ENCODE data around the gene SLC25A25.
"Not testable (repeated sequence)": the region's sequence is repeated elsewhere in the genome, so short reads cannot be mapped to it uniquely, and the experiment has no call there.

The SLC25A25 gene

GRCh38 chr9:128098297-128099230 is 30.5 kb downstream of the SLC25A25 start:
- peak; percentile 98 for DNase-seq

DNA sequence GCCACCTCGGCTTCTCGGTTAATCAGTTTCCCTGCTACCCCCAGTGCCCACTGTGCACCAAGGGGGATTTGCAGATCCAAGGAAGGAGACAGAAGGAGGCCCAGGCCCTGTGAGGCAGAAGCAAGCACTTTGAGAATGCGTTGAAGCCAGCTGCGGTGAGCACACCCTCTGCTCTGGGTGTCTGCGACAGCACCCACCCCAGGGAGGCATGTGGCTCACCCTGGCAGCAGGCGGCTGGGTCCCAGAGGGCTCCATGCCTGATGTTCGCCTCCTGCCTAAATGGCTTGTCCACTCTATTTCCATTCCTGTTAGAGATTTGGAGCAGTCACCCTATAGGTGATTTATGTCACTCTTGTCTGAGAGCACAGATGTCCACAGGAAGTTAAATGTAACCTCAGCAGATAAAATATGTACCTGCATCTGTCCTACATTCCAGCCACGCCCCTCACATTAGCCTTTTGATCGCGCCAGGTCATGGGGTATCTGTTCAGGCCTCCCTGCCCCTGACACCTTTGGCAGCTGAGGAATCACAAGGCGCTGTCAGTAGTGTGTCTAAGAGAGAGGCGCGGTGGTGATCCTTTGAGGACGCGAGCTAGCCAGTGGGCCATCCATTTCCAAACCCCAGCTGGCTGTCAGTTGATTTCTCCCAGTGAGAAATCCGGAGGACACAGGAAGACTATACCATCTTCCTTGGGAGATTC is 31.3 kb downstream of the SLC25A25 start:
- DNase-seq, result peak; percentile 49

- DNase-seq, result no peak
These were observed 32.0 kb downstream of the SLC25A25 start for GRCh38 chr9:128099932-128100491.

DNA sequence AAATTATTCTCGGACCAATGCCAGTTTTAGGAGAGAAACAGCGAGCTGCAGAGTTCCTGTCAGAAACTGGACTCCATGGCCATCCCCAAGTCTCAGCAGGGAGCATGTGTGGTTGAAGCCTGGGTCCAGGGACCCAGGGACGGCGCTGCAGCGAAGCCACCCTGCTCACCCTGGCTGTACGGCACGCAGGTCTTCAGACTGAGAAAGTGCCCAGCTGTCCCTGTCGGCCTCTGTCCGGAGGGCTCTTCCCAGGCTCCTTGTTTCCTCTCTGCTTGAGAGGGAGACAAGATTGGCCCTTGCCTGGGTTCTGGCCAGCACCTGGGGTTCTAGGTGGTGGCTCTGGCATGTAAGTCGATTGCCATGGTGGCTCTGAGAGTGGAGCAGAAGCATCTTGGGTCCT is 32.5 kb downstream of the SLC25A25 start:
- no peak for DNase-seq

DNA sequence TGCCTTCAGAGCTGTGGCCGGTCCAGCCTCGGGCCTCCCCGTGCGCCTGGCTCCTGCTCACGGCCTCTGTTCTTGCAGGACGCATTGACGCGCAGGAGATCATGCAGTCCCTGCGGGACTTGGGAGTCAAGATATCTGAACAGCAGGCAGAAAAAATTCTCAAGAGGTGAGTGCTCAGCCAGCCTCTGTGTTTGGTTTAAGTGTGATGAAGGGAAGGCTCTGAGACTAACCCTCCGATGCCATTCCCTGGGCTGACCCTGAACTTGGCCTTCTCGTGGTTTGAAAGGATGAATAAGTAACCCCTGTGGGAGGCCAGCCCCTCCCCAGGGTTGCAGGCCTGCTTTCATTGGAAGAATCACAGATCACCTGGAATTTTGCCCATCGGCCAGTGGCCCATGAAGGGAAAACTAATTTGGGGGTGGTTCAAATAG is 33.2 kb downstream of the SLC25A25 start:
- no peak for DNase-seq

DNA sequence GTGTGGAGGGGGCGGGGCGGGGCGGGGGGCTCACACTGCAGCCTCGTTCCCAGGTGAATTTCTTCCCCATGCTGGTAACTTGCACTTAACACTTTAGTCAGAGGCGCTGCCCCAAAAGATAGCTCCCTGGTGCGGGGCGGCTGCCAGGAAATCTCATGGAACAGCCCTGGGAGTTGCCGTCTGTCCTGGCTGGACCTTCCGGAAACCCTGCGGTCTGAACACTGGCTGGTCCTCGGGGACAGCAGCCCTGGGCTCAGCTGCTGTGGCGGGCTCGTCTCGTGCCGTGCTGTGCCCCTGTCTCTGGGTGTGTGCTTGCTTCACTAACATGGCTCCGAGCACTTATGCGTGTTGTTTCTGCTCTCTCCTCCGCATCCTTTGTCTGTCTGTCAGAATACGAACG is 33.7 kb downstream of the SLC25A25 start:
- no peak for DNase-seq

DNA sequence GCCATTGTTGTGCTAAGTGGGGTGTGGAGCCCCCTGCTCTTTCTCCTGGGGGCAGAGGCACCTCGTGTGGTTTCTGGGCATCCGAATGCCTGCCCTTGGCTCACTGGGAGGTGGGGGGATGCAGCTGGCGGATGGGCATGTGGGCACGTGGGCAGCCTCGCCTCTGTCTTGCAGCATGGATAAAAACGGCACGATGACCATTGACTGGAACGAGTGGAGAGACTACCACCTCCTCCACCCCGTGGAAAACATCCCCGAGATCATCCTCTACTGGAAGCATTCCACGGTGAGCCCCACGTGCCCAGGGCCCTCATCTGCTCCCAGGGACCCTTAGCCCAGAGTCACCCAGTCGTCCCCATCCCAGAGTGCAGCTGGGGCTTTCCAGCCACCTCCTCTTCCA is 34.2 kb downstream of the SLC25A25 start:
- no peak for DNase-seq

- DNase-seq, result no peak
These were observed 35.0 kb downstream of the SLC25A25 start for GRCh38 chr9:128102861-128103588.

- no peak for DNase-seq
These were observed 35.5 kb downstream of the SLC25A25 start for GRCh38 chr9:128103589-128103962.

GRCh38 chr9:128104171-128104618 is 36.2 kb downstream of the SLC25A25 start:
- DNase-seq, result peak; percentile 46

DNA sequence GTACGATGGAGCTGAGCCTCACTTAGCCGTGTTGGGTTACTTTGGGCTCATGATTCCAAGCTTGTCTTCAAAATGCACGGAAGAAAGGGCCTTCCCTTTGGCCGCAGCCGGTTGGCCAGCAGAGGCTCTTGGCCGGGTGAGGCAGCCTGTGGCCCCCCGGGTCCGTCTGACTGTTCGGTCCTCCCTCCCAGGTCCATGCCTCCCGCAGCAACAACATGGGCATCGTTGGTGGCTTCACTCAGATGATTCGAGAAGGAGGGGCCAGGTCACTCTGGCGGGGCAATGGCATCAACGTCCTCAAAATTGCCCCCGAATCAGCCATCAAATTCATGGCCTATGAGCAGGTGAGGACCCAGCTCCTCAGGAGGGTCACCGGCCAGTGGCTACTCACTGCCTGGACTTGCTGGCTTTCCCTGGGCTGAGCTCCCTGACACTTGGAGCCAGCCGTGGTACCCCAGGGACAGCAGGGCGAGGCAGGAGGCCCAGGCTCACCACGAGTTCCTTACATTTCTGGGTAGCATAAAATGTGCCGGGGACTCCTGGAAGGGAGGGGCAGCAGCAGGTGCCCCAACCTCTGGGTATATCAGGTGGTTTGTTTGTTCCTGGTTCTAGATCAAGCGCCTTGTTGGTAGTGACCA is 37.6 kb downstream of the SLC25A25 start:
- DNase-seq, result no peak

DNA sequence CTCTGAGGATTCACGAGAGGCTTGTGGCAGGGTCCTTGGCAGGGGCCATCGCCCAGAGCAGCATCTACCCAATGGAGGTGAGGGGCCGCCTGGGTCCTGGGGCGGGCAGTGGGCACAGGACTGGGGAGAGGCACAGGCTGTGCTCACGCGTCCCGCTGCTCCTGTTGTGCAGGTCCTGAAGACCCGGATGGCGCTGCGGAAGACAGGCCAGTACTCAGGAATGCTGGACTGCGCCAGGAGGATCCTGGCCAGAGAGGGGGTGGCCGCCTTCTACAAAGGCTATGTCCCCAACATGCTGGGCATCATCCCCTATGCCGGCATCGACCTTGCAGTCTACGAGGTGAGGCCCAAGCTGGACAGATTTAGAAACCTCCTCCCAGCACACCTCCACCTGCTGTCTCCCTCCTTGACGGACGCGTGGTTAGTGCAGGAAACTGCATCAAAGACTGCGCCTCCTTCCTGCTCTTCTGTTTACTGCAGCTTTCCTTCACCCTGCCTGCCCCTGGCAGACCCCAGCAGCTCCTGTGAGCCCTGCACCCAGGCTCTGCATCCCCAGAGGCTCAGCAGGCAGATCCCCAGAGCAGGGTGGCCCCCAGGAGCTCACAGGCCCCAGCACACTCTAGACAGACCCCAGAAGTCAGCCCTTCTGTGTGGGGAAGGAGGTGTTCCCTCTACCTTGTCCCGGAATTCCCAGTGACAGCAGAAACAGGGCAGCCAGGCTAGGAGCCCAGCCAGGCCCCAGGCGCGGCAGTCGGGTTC is 38.3 kb downstream of the SLC25A25 start:
- no peak for DNase-seq

DNA sequence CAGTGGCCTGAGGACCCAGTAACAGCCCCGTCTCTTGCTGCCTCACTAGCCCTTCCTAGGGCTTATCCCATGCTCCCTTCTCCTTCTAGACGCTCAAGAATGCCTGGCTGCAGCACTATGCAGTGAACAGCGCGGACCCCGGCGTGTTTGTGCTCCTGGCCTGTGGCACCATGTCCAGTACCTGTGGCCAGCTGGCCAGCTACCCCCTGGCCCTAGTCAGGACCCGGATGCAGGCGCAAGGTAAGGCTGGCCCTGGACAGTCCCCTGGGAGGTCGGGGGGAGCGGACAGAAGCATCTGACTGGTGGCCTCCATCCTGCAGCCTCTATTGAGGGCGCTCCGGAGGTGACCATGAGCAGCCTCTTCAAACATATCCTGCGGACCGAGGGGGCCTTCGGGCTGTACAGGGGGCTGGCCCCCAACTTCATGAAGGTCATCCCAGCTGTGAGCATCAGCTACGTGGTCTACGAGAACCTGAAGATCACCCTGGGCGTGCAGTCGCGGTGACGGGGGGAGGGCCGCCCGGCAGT is 39.0 kb downstream of the SLC25A25 start:
- no peak for DNase-seq

GRCh38 chr9:128107468-128108268 is 39.6 kb downstream of the SLC25A25 start:
- DNase-seq, result no peak

GRCh38 chr9:128108269-128109049 is 40.4 kb downstream of the SLC25A25 start:
- DNase-seq, result no peak

DNA sequence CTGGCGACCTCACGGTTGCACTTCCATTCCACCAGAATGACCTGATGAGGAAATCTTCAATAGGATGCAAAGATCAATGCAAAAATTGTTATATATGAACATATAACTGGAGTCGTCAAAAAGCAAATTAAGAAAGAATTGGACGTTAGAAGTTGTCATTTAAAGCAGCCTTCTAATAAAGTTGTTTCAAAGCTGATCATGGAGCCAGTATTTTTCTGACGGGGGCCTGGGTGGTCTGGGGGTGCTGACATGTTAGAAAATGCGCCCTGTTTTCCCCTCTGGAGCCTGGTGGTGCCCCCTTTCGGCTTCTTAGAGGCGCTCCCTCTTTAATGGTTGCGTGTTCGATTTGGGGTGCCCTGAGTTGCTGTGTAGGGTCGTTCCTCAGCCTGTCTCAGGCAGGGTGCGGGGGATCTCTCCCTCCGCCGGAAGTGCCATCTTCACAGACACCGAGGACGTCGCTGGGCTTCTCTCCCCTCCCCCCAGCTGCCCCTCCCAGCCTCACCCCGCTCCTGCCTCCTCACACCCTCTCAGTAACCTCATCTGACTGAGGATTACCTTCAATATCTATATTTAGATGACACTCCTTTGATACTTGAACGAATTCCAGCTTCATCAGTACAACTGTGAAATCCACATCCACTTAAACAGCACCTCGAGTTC is 41.1 kb downstream of the SLC25A25 start:
- no peak for DNase-seq

DNA sequence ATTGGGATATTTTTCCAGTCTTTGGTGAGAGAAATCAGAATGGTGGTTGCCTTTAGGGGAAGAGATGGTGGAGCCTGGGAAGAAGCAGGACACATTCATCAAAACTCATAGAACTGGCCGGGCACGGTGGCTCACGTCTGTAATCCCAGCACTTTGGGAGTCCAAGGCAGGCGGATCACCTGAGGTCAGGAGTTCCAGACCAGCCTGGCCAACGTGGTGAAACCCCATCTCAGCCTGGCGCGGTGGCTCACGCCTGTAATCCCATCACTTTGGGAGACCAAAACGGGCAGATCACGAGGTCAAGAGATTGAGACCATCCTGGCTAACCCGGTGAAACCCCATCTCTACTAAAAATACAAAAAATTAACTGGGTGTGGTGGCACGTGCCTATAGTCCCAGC is 43.7 kb downstream of the SLC25A25 start:
- DNase-seq, result not testable (repeated sequence)

- DNase-seq, result no peak
These were observed 45.7 kb downstream of the SLC25A25 start for GRCh38 chr9:128113526-128114325.

Measured in fibroblast of skin of scalp (primary cell).